OCI-LY7 (cell line): ENCODE results near the gene GABRB3. TPM values are rescaled to one million over a fixed set of nuclear protein-coding genes. Genes with fewer than 3 reads are reported as not detected.

Source experiments
- BruUV-seq: library from RNA; stranded (reverse); fragments of 400-500 nt; replicated peaks from 2 replicates; lab custom pipeline; 2021; lab: Mats Ljungman, UMichigan
- CTCF ChIA-PET: fragments of 300-600 bp; sonication (Branson Sonifier 250); formaldehyde crosslinking; loops from one replicate; lab custom pipeline; 2022; ENCODE audit warnings: antibody characterized with exemption; ENCODE audit not compliant: unreplicated experiment; lab: Charles Lee
- POLR2A ChIA-PET: fragments of 300-600 bp; sonication (Branson Sonifier 250); formaldehyde crosslinking; loops from one replicate; lab custom pipeline; 2022; ENCODE audit warnings: antibody characterized with exemption; lab: Charles Lee
- DNase-seq: peaks from one replicate; pipeline ENCODE4 v3.0.0-alpha.2; 2015; ENCODE audit warnings: low spot score
- H2AFZ ChIP-seq: fragments of 200-600 bp; sonication (generic), shearing (Covaris generic); 2 replicates; pipeline ENCODE4 v1.6.1; 2014; ENCODE audit warnings: mild to moderate bottlenecking, antibody characterized with exemption, low read length, moderate library complexity
- H3K27ac ChIP-seq: fragments of 200-600 bp; sonication (generic); 2 replicates; pipeline ENCODE4 v1.5.1; 2014; ENCODE audit warnings: mixed run types, low read depth, mild to moderate bottlenecking, moderate library complexity, low read length, inconsistent platforms; ENCODE audit not compliant: poor library complexity, severe bottlenecking
- H3K36me3 ChIP-seq: fragments of 200-600 bp; sonication (generic); 2 replicates; pipeline ENCODE4 v1.6.1; 2014; ENCODE audit warnings: mild to moderate bottlenecking, antibody characterized with exemption, low read length, moderate library complexity, mixed read lengths; ENCODE audit not compliant: insufficient read depth
- H3K4me1 ChIP-seq: fragments of 200-600 bp; sonication (generic); 2 replicates; pipeline ENCODE4 v1.5.1; 2014; ENCODE audit warnings: mild to moderate bottlenecking, low read length; ENCODE audit not compliant: insufficient read depth, poor library complexity, severe bottlenecking
- H3K4me2 ChIP-seq: fragments of 200-600 bp; sonication (generic); 2 replicates; pipeline ENCODE4 v1.6.1; 2014; ENCODE audit warnings: mild to moderate bottlenecking, low read length
- H3K4me3 ChIP-seq: fragments of 200-600 bp; sonication (generic); 2 replicates; pipeline ENCODE4 v1.5.1; 2014; ENCODE audit warnings: mild to moderate bottlenecking, low read depth, low read length; ENCODE audit not compliant: poor library complexity, severe bottlenecking
- H3K79me2 ChIP-seq: fragments of 200-600 bp; sonication (generic); 2 replicates; pipeline ENCODE4 v1.6.1; 2016; ENCODE audit warnings: low read depth, mild to moderate bottlenecking, low read length, moderate library complexity, mixed read lengths; ENCODE audit not compliant: insufficient read depth
- H3K9me2 ChIP-seq: fragments of 200-600 bp; sonication (generic); 2 replicates; pipeline ENCODE4 v1.6.1; 2016; ENCODE audit warnings: mild to moderate bottlenecking, low read length, mixed read lengths; ENCODE audit not compliant: insufficient read depth
- H3K9me3 ChIP-seq: fragments of 200-600 bp; sonication (generic); 2 replicates; pipeline ENCODE4 v1.6.1; 2014; ENCODE audit warnings: mild to moderate bottlenecking, mixed run types, low read length, mixed read lengths
- H4K20me1 ChIP-seq: fragments of 200-600 bp; sonication (generic); 2 replicates; pipeline ENCODE4 v1.6.1; 2014; ENCODE audit warnings: mild to moderate bottlenecking, antibody characterized with exemption, low read length, moderate library complexity, mixed read lengths; ENCODE audit not compliant: insufficient read depth
- EZH2phosphoT487 ChIP-seq: fragments of 200-600 bp; sonication (generic); IDR thresholded peaks from 2 replicates; pipeline ENCODE4 v1.6.1; 2018; ENCODE audit warnings: low read depth, borderline replicate concordance, mild to moderate bottlenecking, mixed run types, antibody characterized with exemption, low read length, moderate library complexity, mixed read lengths
- intact Hi-C: fragments of 100-400 bp; cut with micrococcal nuclease; formaldehyde crosslinking; loops from one replicate; pipeline ENCODE4 v1.10.0; 2022; ENCODE audit not compliant: unreplicated experiment
- total RNA-seq, 2 experiments: library from RNA; depleted of rRNA in 1 of 2; stranded (reverse); fragments of >200 nt in 1 of 2; shearing (Covaris generic) in 1 of 2; gene quantifications; 2 replicates each; pipeline ENCODE4 v1.2.3, GENCODE V29; 2014 to 2022
- TF ChIP-seq, protein P1 (sequence below): fragments of 200-600 bp; sonication (generic); conservative IDR thresholded peaks from 2 replicates; pipeline ENCODE4 v1.5.1; 2014; ENCODE audit warnings: mild to moderate bottlenecking, antibody characterized with exemption, low read length, moderate library complexity, mixed read lengths

Gene GABRB3
- total RNA-seq, 2 experiments from 2014 or later, result 2.8 to 6.5 TPM

DNA sequence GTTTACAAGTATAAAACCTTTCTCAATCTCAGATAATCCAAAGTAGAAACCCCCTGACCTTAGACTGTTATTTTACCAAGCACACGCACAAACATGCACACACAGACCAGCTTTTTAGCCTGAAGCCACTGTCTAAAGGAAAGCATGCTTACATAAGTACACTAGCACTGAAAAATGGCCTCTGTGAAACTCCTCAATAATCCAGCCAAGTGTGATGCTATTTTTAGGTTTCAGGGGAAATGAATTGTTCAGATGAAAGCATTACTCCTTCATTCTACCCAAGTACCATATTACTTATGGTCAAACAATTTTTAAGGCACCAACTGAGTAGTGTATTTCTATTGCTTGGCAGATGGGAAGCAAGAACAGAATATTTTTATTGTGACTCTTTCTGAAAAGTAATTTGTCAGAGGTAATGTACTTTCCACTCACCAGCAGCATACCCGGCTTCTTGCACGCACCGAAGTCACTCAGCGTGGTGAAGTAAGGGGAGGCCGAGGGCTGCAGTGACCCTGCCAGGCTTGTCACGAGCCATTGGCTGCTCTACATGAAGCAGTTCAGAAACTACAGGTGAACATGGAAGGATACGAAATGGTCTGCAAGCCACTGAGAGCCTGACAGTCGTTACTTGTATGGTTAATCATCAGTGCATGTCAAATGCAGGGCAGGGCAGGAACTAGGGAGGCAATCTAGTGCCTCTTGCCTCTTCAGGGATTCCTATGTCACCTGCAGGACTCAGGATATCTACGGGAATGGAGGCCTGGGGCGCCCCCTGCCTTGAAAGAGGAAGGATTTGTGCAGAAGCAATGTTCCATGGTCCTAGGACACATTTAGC lies 106.7 kb downstream of the GABRB3 start:
- Histone ChIP-seq H3K36me3 (no peaks in the 10 kb centered on the region), H2AFZ (no peak overlapping the region), H3K4me2 (no peak overlapping the region), H4K20me1 (no peaks in the 10 kb centered on the region), H3K9me3 (no peaks in the 10 kb centered on the region), H3K4me3 (no peak overlapping the region), H3K9me2 (no peaks in the 10 kb centered on the region), H3K79me2 (no peaks in the 10 kb centered on the region), H3K4me1 (peaks cover 5% of the 10 kb centered on the region), H3K27ac (no peak overlapping the region)
- POLR2A ChIA-PET, result no interaction called here
- CTCF ChIA-PET, result no interaction called here
- intact Hi-C loops, result no loop called here
- TF ChIP-seq EZH2phosphoT487, result no peak
- TF ChIP-seq, protein P1, sequence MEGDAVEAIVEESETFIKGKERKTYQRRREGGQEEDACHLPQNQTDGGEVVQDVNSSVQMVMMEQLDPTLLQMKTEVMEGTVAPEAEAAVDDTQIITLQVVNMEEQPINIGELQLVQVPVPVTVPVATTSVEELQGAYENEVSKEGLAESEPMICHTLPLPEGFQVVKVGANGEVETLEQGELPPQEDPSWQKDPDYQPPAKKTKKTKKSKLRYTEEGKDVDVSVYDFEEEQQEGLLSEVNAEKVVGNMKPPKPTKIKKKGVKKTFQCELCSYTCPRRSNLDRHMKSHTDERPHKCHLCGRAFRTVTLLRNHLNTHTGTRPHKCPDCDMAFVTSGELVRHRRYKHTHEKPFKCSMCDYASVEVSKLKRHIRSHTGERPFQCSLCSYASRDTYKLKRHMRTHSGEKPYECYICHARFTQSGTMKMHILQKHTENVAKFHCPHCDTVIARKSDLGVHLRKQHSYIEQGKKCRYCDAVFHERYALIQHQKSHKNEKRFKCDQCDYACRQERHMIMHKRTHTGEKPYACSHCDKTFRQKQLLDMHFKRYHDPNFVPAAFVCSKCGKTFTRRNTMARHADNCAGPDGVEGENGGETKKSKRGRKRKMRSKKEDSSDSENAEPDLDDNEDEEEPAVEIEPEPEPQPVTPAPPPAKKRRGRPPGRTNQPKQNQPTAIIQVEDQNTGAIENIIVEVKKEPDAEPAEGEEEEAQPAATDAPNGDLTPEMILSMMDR, result peak; percentile 35; the same call in 1 of the 2 replicates
- no TSS peak for BruUV-seq
- peak; percentile 9 for DNase-seq

- peak; percentile 1 for DNase-seq
- peaks cover 5% of the 10 kb centered on the region for H3K4me1 ChIP-seq
- POLR2A ChIA-PET, result interaction anchor here (0.7 to 0.9 kb wide), 2 partner anchors 11 to 37 kb away, joined by 3 to 4 read pairs; no protein-coding TSS in a partner anchor
- H3K9me2 ChIP-seq, result no peaks in the 10 kb centered on the region
- H3K9me3 ChIP-seq, result no peaks in the 10 kb centered on the region
- no peak overlapping the region for H3K4me3 ChIP-seq
- CTCF ChIA-PET, result no interaction called here
- no TSS peak for BruUV-seq
- no peak overlapping the region for H3K4me2 ChIP-seq
- intact Hi-C loops, result no loop called here
- no peaks in the 10 kb centered on the region for H3K36me3 ChIP-seq
- 0 out of 2 replicates have a peak overlapping the region, but pooled peaks have one; percentile 8 for H2AFZ ChIP-seq
- H3K79me2 ChIP-seq, result no peaks in the 10 kb centered on the region
- no peaks in the 10 kb centered on the region for H4K20me1 ChIP-seq
- H3K27ac ChIP-seq, result no peak overlapping the region
- TF ChIP-seq, protein P1, result no peak
- TF ChIP-seq EZH2phosphoT487, result no peak
Measured at GRCh38 chr15:26662283-26662682, 110.6 kb downstream of the GABRB3 start.

DNA sequence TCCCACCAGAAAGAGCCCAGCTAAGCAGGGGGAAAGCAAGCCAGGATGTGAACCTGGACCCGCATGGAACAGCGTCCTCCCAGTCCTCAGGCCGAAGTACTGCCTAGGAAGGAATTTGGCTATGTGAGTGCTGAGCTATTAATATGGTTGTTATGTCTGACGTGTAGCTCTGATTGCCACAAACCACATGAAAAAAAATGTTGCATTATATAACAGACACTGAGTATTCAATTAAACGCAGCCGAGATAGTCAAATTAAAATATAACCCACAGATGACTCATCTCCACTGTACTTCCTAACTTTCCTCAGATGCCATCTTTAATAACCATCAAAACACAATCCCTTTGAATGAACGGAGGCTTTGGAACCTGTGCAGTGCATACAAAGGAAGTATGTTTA lies 111.1 kb downstream of the GABRB3 start:
- Histone ChIP-seq H3K27ac (no peak overlapping the region), H3K9me3 (no peaks in the 10 kb centered on the region), H3K4me1 (peaks cover 5% of the 10 kb centered on the region), H3K4me2 (no peak overlapping the region), H3K9me2 (no peaks in the 10 kb centered on the region), H3K36me3 (no peaks in the 10 kb centered on the region), H3K79me2 (no peaks in the 10 kb centered on the region), H2AFZ (no peak overlapping the region), H4K20me1 (no peaks in the 10 kb centered on the region), H3K4me3 (no peak overlapping the region)
- ChIA-PET POLR2A (interaction anchor here (0.7 kb wide), 1 partner anchor 38 kb away, joined by 4 read pairs; no protein-coding TSS in a partner anchor), CTCF (no interaction called here)
- intact Hi-C loops, result no loop called here
- TF ChIP-seq, protein P1, result no peak
- no peak for TF ChIP-seq EZH2phosphoT487
- BruUV-seq, result no TSS peak
- DNase-seq, result no peak
